ENCODE results near the gene ELMO2. TPM values are rescaled to one million over a fixed set of nuclear protein-coding genes. Genes with fewer than 3 reads are reported as not detected.

The ELMO2 gene
- total RNA-seq, 1 donor from 2014 or later = 60.3 TPM

DNA sequence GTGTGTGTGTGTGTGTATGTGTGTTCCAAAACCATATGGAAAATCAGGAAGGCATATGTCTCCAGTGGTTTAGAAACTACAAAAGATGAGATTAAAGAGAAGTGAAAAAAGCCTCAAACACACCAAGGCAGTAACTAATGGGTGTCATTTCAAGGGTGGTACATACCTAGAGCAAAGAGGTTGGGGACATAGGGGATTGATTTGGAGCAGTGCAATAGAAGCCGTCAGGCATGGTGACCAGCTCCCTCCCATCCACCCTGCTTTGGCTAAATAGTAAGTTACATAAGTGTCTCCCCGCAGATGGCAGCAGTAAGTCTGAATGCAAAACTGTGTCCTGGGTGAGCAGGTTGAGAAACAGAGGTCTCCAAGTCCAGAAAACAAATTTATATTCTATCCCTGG, 10.4 kb upstream of the ELMO2 start:
- Mint-ChIP-seq H3K4me1 (ENCODE audit: low read depth, unreplicated experiment) (peaks cover 6% of the 10 kb centered on the region), H3K27ac (ENCODE audit: unreplicated experiment) (no peak overlapping the region), H3K36me3 (ENCODE audit: unreplicated experiment) (peaks cover 12% of the 10 kb centered on the region), H3K9me3 (ENCODE audit: unreplicated experiment) (peaks cover 8% of the 10 kb centered on the region), H3K4me3 (ENCODE audit: unreplicated experiment) (no peak overlapping the region), H3K27me3 (ENCODE audit: unreplicated experiment) (no peaks in the 10 kb centered on the region)
- TF ChIP-seq, protein P1, sequence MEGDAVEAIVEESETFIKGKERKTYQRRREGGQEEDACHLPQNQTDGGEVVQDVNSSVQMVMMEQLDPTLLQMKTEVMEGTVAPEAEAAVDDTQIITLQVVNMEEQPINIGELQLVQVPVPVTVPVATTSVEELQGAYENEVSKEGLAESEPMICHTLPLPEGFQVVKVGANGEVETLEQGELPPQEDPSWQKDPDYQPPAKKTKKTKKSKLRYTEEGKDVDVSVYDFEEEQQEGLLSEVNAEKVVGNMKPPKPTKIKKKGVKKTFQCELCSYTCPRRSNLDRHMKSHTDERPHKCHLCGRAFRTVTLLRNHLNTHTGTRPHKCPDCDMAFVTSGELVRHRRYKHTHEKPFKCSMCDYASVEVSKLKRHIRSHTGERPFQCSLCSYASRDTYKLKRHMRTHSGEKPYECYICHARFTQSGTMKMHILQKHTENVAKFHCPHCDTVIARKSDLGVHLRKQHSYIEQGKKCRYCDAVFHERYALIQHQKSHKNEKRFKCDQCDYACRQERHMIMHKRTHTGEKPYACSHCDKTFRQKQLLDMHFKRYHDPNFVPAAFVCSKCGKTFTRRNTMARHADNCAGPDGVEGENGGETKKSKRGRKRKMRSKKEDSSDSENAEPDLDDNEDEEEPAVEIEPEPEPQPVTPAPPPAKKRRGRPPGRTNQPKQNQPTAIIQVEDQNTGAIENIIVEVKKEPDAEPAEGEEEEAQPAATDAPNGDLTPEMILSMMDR (IDR thresholded peaks at IDR 0.05; ENCODE audit: partially characterized antibody, unreplicated experiment) = no peak
- DNase-seq = no peak

DNA sequence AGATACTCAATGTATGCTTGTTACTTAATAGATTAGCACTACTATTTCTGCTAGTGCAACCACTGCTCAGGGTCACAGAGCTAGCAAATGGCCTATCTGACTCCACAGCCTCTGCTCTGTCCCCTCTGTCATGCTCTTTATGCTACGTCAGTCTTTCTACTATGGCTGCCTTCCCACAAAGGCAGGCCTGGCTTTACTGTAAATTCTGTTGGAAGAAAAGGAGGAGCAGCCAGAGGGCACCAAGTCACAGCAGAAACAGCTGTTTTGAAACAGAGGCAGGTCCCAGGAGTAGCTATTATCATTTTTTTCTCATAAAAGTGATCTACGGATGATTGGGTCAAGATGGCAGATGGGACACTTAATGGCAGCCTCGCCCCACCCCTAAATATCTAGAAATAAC, 10.0 kb upstream of the ELMO2 start:
- TF ChIP-seq, protein P1 (IDR thresholded peaks at IDR 0.05; ENCODE audit: partially characterized antibody, unreplicated experiment) = no peak
- H3K27ac Mint-ChIP-seq (ENCODE audit: unreplicated experiment) = no peak overlapping the region
- DNase-seq = no peak
- H3K36me3 Mint-ChIP-seq (ENCODE audit: unreplicated experiment) = peaks cover 12% of the 10 kb centered on the region
- peaks cover 8% of the 10 kb centered on the region for H3K9me3 Mint-ChIP-seq (ENCODE audit: unreplicated experiment)
- H3K4me1 Mint-ChIP-seq (ENCODE audit: low read depth, unreplicated experiment) = peaks cover 6% of the 10 kb centered on the region
- no peaks in the 10 kb centered on the region for H3K27me3 Mint-ChIP-seq (ENCODE audit: unreplicated experiment)
- no peak overlapping the region for H3K4me3 Mint-ChIP-seq (ENCODE audit: unreplicated experiment)

DNA sequence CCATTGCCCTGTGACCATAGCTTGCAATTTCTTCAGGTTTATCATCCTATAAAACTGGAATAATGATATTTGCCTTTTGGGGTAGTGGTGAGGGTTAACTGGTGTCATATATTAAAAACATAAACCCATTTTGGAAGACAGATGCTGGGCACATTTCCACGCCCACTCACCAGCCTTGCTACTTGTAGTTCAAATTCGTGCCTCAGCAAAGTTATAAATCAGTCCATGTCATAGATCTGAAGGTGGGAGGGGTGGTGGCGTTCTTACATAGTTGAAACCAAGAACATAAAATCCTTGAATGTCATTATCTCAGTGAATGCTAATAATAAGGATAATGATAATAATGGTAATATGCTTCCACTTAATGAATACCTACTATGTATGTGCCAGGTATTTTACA, 9.4 kb upstream of the ELMO2 start:
- Mint-ChIP-seq H3K36me3 (ENCODE audit: unreplicated experiment) (peaks cover 12% of the 10 kb centered on the region), H3K9me3 (ENCODE audit: unreplicated experiment) (peaks cover 10% of the 10 kb centered on the region)

DNA sequence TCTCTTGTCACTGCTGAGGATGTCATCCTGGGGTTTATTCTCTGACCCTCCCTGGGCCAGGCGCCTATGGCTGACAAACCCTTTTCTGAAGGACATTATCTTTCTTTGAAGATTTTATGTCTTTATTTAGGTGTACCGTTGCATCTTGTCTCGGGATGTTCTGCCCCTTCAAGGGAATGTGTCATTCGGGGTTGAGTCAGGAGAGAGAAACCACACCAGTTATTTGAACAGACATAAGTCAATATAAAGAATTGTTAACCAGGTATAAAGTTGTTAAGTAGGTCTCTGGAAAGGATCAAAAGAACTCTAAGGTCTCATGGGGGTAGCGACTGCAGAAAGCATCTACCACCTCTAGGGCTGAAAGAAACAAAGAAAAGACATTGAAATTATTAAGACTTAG, 8.2 kb upstream of the ELMO2 start:
- Mint-ChIP-seq H3K4me3 (ENCODE audit: unreplicated experiment) (no peak overlapping the region), H3K27me3 (ENCODE audit: unreplicated experiment) (peaks cover 4% of the 10 kb centered on the region), H3K9me3 (ENCODE audit: unreplicated experiment) (peaks cover 11% of the 10 kb centered on the region), H3K27ac (ENCODE audit: unreplicated experiment) (no peak overlapping the region), H3K36me3 (ENCODE audit: unreplicated experiment) (peaks cover 12% of the 10 kb centered on the region), H3K4me1 (ENCODE audit: low read depth, unreplicated experiment) (peaks cover 8% of the 10 kb centered on the region)
- TF ChIP-seq, protein P1 (IDR thresholded peaks at IDR 0.05; ENCODE audit: partially characterized antibody, unreplicated experiment) = no peak
- no peak for DNase-seq

More for the DNA sequence above, 9.4 kb upstream of the ELMO2 start:
- Mint-ChIP-seq H3K4me3 (ENCODE audit: unreplicated experiment) (no peak overlapping the region), H3K4me1 (ENCODE audit: low read depth, unreplicated experiment) (peaks cover 8% of the 10 kb centered on the region), H3K27ac (ENCODE audit: unreplicated experiment) (no peak overlapping the region), H3K27me3 (ENCODE audit: unreplicated experiment) (peaks cover 2% of the 10 kb centered on the region)
- no peak for DNase-seq
- TF ChIP-seq, protein P1 (IDR thresholded peaks at IDR 0.05; ENCODE audit: partially characterized antibody, unreplicated experiment) = no peak

DNA sequence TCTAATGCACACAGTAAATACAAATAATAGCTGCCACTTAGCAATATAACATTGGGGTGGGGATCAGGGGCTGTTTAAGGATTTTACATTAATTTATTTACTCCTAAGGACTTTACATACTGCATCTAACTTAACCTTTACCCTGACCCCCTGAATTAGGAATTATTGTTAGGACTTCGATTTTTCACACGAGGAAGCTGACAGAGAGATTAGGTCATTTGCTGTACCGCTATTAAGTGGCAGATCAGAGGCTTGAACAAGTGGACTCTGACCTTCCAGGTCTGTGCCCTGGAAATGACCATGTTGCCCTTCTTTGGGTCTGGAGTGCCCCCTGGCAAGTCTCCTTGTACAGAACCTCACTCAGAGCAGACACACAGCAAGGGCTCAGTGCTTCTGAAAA, 5.2 kb upstream of the ELMO2 start:
- Mint-ChIP-seq H3K27me3 (ENCODE audit: unreplicated experiment) (peaks cover 4% of the 10 kb centered on the region), H3K9me3 (ENCODE audit: unreplicated experiment) (peaks cover 8% of the 10 kb centered on the region), H3K4me1 (ENCODE audit: low read depth, unreplicated experiment) (peaks cover 7% of the 10 kb centered on the region), H3K4me3 (ENCODE audit: unreplicated experiment) (no peak overlapping the region), H3K36me3 (ENCODE audit: unreplicated experiment) (peaks cover 5% of the 10 kb centered on the region), H3K27ac (ENCODE audit: unreplicated experiment) (no peak overlapping the region)
- DNase-seq = no peak
- TF ChIP-seq, protein P1 (IDR thresholded peaks at IDR 0.05; ENCODE audit: partially characterized antibody, unreplicated experiment) = no peak

Measured in glutamatergic neuron (in vitro differentiated cells).